ENCODE measurements around the gene GLYATL1.

The GLYATL1 gene

GRCh38 chr11:58939277-58939676 lies at the start of gene GLYATL1:
Gene GLYATL1, plus strand, starts transcription at chr11:58939488. Its CDS starts 7,600 bp downstream, at chr11:58947088.
- DNase-seq: no peak

GRCh38 chr11:58893899-58894298 lies 45.4 kb upstream of the GLYATL1 start:
- no peak for DNase-seq

- no peak for DNase-seq
Measured at GRCh38 chr11:58898106-58898505, 41.2 kb upstream of the GLYATL1 start.

GRCh38 chr11:58900479-58901420 lies 38.5 kb upstream of the GLYATL1 start:
- peak; percentile 14 to 15 for DNase-seq

- DNase-seq: no peak
Measured at GRCh38 chr11:58902881-58903280, 36.4 kb upstream of the GLYATL1 start.

GRCh38 chr11:58905011-58905720 lies 34.1 kb upstream of the GLYATL1 start:
- no peak for DNase-seq

- DNase-seq: no peak
Measured at GRCh38 chr11:58905721-58906547, 33.4 kb upstream of the GLYATL1 start.

GRCh38 chr11:58907780-58908179 lies 31.5 kb upstream of the GLYATL1 start:
- no peak for DNase-seq

- no peak for DNase-seq
Measured at GRCh38 chr11:58912124-58912523, 27.2 kb upstream of the GLYATL1 start.

- no peak for DNase-seq
Measured at GRCh38 chr11:58913685-58914084, 25.6 kb upstream of the GLYATL1 start.

GRCh38 chr11:58914821-58915543 lies 24.3 kb upstream of the GLYATL1 start:
- no peak for DNase-seq

- DNase-seq: no peak
Measured at GRCh38 chr11:58916637-58917036, 22.7 kb upstream of the GLYATL1 start.

GRCh38 chr11:58917159-58917783 lies 22.0 kb upstream of the GLYATL1 start:
- DNase-seq: no peak

- DNase-seq: no peak
Measured at GRCh38 chr11:58919561-58919960, 19.7 kb upstream of the GLYATL1 start.

GRCh38 chr11:58919980-58920379 lies 19.3 kb upstream of the GLYATL1 start:
- no peak for DNase-seq

- no peak for DNase-seq
Measured at GRCh38 chr11:58921778-58922390, 17.4 kb upstream of the GLYATL1 start.

- DNase-seq: no peak
Measured at GRCh38 chr11:58922479-58922878, 16.8 kb upstream of the GLYATL1 start.

GRCh38 chr11:58923300-58923788 lies 15.9 kb upstream of the GLYATL1 start:
- no peak for DNase-seq

- DNase-seq: no peak
Measured at GRCh38 chr11:58924230-58924629, 15.1 kb upstream of the GLYATL1 start.

- no peak for DNase-seq
Measured at GRCh38 chr11:58926251-58926650, 13.0 kb upstream of the GLYATL1 start.

GRCh38 chr11:58926695-58927094 lies 12.6 kb upstream of the GLYATL1 start:
- DNase-seq: no peak
